NCI-H748 (cell line): ENCODE data around the gene SFSWAP.
"Not testable (repeated sequence)": the region's sequence is repeated elsewhere in the genome, so short reads cannot be mapped to it uniquely, and the experiment has no call there.

Source experiments
- DNase-seq: peaks from one replicate; lab custom pipeline; 2025; ENCODE audit not compliant: unreplicated experiment; lab: John Stamatoyannopoulos, UW

The SFSWAP gene

GRCh38 chr12:131710464-131711457 lies at the start of gene SFSWAP:
SFSWAP (plus strand) TSS chr12:131711090; CDS start chr12:131711230, 140 bp downstream.
- peak; percentile 77 for DNase-seq

- DNase-seq = not testable (repeated sequence)
Observed at GRCh38 chr12:131661170-131661985, 49.5 kb upstream of the SFSWAP start.

DNA sequence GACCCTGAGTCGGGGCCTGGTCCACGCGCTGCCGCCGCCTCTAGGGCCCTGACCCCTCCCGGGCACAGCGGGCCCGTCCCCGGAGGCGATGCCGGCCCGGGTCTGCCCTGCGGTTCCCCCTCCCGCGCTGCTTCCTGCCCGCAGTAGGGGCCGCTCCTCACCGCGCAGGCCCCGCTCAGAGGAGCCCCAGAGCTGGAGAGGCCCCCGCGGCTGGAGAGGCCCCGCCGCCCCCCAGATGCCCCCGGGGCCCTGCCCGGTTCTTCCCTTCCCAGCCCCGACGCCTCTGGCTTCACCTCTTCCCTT lies 49.0 kb upstream of the SFSWAP start:
- DNase-seq = not testable (repeated sequence)

- not testable (repeated sequence) for DNase-seq
Observed at GRCh38 chr12:131662346-131662745, 48.5 kb upstream of the SFSWAP start.

DNA sequence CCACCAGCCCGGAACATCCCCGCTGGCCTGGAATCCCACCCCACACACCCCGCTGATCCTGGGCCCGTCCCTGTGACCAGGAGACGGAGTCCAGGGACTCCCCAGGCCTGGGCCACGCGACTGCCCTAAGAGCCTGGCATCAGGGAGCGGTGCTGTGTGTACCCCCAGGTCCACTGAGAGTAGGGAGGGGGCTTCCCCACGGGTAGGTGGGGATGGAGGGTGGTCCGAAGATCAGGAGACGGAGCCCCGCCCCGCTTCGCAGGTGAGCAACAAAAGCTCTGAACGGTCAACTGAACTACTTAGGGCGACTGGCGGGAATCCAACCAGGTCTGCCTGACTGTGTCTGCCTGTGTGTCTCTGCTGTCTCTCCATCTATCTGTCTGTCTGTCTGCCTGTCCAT lies 45.2 kb upstream of the SFSWAP start:
- not testable (repeated sequence) for DNase-seq

GRCh38 chr12:131666486-131666885 lies 44.4 kb upstream of the SFSWAP start:
- not testable (repeated sequence) for DNase-seq

DNA sequence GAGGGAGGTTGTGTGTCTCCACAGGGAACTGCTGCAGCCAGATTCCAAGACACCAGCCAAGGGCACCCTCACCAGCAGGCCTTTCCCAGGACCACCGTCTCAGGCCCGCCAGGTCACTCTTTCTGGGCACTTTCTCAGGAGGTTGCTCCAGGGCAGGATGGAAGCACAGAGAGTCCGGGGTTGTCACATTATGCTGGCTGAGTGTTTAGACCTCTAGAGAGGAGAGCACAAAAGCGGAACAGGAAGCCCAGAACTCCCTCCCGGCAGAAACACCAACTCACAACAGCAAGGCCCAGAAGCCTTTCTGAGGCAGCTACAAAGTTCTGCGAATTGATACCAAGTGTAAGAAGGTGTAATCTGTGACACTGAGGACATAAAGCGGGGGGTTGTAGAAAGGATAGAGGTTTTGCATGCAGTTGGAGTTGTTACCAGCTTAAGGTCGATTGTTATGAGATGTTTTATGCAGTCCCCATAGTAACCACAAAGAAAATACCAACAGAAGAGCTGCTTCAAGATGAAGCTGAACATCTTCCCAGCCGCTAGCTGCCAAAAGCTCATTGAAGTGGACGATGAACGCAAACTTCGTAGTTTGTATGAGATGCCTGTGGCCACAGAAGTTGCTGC lies 43.8 kb upstream of the SFSWAP start:
- DNase-seq = not testable (repeated sequence)

DNA sequence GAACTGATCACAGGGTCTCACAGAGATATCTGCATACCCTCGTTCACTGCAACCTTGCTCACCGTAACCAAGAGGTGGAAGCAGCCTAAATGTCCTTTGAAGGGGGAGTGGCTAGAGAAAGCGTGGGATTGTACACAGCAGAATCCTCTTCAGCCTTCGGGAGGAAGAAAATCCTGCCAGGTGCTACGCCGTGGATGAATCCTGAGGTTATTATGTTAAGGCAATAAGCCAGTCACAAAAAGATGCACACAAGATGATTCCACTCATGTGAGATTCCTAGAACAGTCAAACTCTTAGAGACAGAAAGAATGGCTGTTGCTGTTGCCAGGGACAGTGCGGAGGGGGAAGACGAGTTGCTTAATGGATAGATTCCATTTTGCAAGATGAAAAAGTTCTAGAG lies 39.6 kb upstream of the SFSWAP start:
- DNase-seq = no peak

DNA sequence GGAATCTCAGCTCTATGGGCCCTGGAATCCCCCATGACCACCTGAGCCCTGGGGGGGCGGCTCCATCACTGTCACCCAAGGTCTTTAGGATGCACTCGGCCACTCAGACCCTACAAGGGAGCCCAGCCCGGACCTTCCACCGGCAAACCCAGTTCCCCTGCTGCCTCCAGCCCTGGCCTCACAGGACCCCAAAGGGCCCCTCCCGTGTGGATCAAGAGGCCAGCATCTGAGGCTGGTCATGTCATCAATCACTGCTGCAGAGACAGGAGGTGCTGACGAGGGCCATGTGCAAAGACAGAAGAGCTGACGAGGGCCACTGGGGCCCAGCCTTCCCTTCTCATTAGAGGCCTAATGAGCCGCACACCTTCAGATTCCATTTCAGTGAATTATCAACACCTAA lies 39.0 kb upstream of the SFSWAP start:
- no peak for DNase-seq

DNA sequence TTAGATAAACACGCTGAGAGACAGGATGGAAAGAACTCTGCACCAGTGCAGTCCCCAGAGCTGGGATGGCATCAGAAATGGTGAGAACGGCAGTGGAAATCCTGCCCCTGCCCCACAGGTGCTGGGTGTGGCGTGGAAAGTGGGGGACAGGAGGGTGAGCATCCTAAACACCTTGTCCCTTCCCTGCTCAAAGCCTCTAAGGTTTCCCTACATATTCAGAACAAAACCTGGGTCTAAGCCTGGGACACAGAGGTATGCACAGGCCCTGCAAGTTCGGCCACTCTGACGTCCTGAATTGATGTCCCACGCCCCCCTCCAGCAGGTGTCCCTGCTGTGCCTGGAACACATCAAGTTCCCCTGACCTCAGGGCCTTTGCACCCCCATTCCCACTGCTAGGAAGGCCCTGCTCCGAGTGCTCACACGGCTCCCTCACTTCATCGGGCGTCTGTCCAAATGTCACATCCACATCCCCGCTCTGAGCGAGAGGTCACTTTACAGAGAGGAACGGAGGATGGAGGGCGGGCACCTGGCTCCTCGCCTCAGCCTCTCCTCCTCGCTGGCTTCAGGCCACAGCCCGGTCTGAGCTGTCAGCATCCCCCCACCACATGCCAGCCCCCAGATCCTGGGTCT lies 38.5 kb upstream of the SFSWAP start:
- no peak for DNase-seq

- DNase-seq = no peak
Observed at GRCh38 chr12:131672941-131673887, 37.7 kb upstream of the SFSWAP start.

- no peak for DNase-seq
Observed at GRCh38 chr12:131673888-131674257, 37.0 kb upstream of the SFSWAP start.

GRCh38 chr12:131674373-131674772 lies 36.5 kb upstream of the SFSWAP start:
- no peak for DNase-seq

GRCh38 chr12:131675126-131676080 lies 35.5 kb upstream of the SFSWAP start:
- DNase-seq = no peak

DNA sequence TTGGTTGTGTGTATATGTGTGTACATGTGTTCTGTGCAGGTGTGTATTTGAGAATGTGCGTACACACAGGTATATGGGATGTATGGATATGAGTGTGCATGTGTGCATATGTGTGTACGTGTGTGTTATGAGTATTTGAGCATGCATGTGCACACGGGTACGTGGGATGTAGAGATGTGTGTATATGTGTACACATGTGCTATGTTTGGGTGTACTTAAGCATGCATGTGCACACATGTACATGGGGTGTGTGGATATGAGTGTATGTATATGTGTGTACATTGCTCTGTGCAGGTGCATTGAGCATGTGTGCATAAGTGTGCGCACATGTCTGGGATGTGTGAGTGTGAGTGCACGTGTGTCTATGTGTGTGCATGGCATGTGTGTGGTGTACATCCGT lies 34.3 kb upstream of the SFSWAP start:
- DNase-seq = no peak

DNA sequence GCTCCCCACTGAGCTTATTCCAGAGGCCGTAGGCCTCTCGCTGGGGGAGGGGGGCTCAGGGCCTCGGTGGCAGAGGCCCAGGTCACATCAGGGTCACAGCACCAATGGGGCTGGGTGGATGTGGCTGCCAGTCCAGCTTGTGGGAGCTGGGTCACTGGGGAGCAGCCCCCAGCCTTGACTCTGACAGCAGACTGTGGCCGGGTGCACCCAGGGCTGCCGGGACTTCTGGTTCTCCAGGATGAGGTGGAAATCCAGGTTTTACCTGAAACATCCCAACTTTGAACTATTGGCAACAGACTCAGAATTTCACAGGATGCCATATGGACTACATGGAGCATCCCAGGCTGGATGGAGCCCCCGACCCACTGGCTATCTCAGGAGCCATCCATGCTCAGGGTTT lies 33.8 kb upstream of the SFSWAP start:
- DNase-seq = not testable (repeated sequence)

- DNase-seq = no peak
Observed at GRCh38 chr12:131677699-131678098, 33.2 kb upstream of the SFSWAP start.

DNA sequence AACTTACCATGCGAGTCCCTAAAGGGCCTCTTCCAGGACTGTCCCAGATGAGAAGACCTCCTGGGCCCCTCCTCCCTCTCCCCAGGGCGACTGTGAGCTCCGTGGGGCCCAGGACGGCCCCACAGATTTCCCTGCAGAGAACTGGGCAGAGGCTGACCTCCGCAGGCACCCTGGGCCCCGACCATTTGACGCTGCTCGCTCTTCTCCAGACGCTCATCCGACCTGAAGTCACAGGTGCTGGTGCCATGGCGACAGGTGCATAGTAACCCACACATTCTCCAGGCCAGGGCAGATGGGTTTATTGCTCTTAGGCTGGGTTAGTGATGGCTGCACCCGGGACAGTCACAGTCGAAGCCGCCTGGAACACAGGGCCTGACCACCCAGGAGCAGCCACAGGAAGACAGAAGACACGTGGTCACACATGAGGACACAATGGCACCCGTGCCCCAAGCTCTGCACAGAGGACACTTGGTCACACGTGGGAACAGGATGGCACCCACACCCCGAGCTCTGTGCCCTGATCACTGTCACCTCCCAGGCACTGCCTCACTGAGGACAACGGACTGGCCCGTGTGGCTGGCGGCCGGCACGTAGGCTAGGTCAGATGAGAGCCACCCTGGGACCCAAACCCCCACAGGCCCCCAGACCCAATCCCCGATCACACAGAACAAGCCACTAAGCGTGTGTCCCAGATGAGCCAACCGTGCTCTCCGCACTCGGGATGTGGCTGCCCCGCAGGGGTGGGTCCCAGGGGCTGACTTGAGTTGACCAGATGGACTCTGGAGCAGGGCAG lies 32.3 kb upstream of the SFSWAP start:
- peak; percentile 31 for DNase-seq
